Left lung (tissue), 10 donors: ENCODE measurements around the gene TLX3. TPM values are rescaled to one million over a fixed set of nuclear protein-coding genes. Genes with fewer than 3 reads are reported as not detected.
A peak's percentile ranks its signal among the peaks of the same experiment; 100 is the strongest.

Source experiments
- ATAC-seq: fragments of 200-7000 bp; cut with Tn5 transposase; one replicate; pipeline ENCODE4 v1.9.1; 2020; ENCODE audit warnings: moderate library complexity
- DNase-seq, 4 donors: peaks; one replicate each; pipeline ENCODE4 v3.0.0-alpha.2; 2013 to 2020
- H3K27ac ChIP-seq, 2 donors: fragments of 200-600 bp; sonication (generic) in 1 of 2; one replicate each; pipeline versions ENCODE4 v1.5.0 to v1.8.0; 2020 to 2021
- H3K27me3 ChIP-seq, 2 donors: fragments of 200-600 bp; sonication (generic) in 1 of 2; one replicate each; pipeline versions ENCODE4 v1.5.0 to v1.8.0; 2020 to 2021
- H3K36me3 ChIP-seq, 2 donors: fragments of 200-600 bp; sonication (generic) in 1 of 2; one replicate each; pipeline versions ENCODE4 v1.5.0 to v1.8.0; 2020 to 2021
- H3K4me1 ChIP-seq, 2 donors: fragments of 200-600 bp; one replicate each; pipeline ENCODE4 v1.8.0; 2021
- H3K4me3 ChIP-seq, 2 donors: fragments of 200-600 bp; sonication (generic) in 1 of 2; one replicate each; pipeline versions ENCODE4 v1.5.0 to v1.8.0; 2020 to 2021; ENCODE audit warnings: mild to moderate bottlenecking in 1 of 2
- H3K9me3 ChIP-seq, 2 donors: fragments of 200-600 bp; sonication (generic) in 1 of 2; one replicate each; pipeline versions ENCODE4 v1.5.0 to v1.8.0; 2020 to 2021
- CTCF ChIP-seq, 2 donors: fragments of 200-600 bp; sonication (generic) in 1 of 2; IDR thresholded peaks; one replicate each; pipeline versions ENCODE4 v1.5.0 to v1.8.0; 2021; ENCODE audit warnings: antibody characterized with exemption in 2 of 2
- intact Hi-C, 2 donors: fragments of 100-400 bp; cut with DNase I; formaldehyde crosslinking; loops; one replicate each; pipeline versions ENCODE4 v1.11.2 to v1.14.2; 2022
- polyA plus RNA-seq, 6 donors: library from polyadenylated mRNA; unstranded; fragments of 120-200 nt; gene quantifications; one replicate each; pipeline ENCODE4 v1.2.1, GENCODE V29; 2013; ENCODE audit not compliant: insufficient read length in 6 of 6
- total RNA-seq, 2 donors: library from RNA; stranded (reverse); fragmentation: NEBNext Ultra II Directional; extraction: Animal tissue kit (Norgen Biotek cat#: 25700); gene quantifications; one replicate each; pipeline ENCODE4 v1.2.1, GENCODE V29; 2021
- donor health status: DM: no; HTN: yes; CAD: no.
- donor health status: DM: no; HTN: no; CAD: no.

The TLX3 gene
- total and polyA plus RNA-seq, 8 donors: not detected

- Histone ChIP-seq H3K4me1 (peaks cover 2 to 27% of the 10 kb centered on the region in 2 donors), H3K9me3 (no peaks in the 10 kb centered on the region), H3K27me3 (peaks cover 66 to 80% of the 10 kb centered on the region in 2 donors), H3K27ac (no peak overlapping the region), H3K4me3 (no peak overlapping the region), H3K36me3 (no peaks in the 10 kb centered on the region)
- intact Hi-C loops: no loop called here
- ATAC-seq (no peak), DNase-seq (no peak)
- no peak for TF ChIP-seq CTCF (IDR thresholded peaks at IDR 0.05)
Measured at GRCh38 chr5:171306166-171306565, 2.9 kb upstream of the TLX3 start.

- intact Hi-C loops: no loop called here
- no peak for DNase-seq
- Histone ChIP-seq H3K9me3 (no peaks in the 10 kb centered on the region), H3K4me3 (no peak overlapping the region), H3K27me3 (peaks cover 74 to 89% of the 10 kb centered on the region in 2 donors), H3K27ac (no peak overlapping the region), H3K4me1 (peaks cover 5 to 35% of the 10 kb centered on the region in 2 donors), H3K36me3 (no peaks in the 10 kb centered on the region)
- ATAC-seq: no peak
- no peak for TF ChIP-seq CTCF (IDR thresholded peaks at IDR 0.05)
Measured at GRCh38 chr5:171306781-171307591, 2.1 kb upstream of the TLX3 start.

- no peaks in the 10 kb centered on the region for H3K36me3 ChIP-seq
- H3K27me3 ChIP-seq: peaks cover 83 to 98% of the 10 kb centered on the region in 2 donors
- H3K4me1 ChIP-seq: peaks cover 14 to 45% of the 10 kb centered on the region in 2 donors
- ATAC-seq: no peak
- intact Hi-C loops: no loop called here
- TF ChIP-seq CTCF (IDR thresholded peaks at IDR 0.05): no peak
- no peak for DNase-seq
- H3K27ac ChIP-seq: no peak overlapping the region
- no peak overlapping the region for H3K4me3 ChIP-seq
- no peaks in the 10 kb centered on the region for H3K9me3 ChIP-seq
Measured at GRCh38 chr5:171307789-171308452, 1.1 kb upstream of the TLX3 start.

DNA sequence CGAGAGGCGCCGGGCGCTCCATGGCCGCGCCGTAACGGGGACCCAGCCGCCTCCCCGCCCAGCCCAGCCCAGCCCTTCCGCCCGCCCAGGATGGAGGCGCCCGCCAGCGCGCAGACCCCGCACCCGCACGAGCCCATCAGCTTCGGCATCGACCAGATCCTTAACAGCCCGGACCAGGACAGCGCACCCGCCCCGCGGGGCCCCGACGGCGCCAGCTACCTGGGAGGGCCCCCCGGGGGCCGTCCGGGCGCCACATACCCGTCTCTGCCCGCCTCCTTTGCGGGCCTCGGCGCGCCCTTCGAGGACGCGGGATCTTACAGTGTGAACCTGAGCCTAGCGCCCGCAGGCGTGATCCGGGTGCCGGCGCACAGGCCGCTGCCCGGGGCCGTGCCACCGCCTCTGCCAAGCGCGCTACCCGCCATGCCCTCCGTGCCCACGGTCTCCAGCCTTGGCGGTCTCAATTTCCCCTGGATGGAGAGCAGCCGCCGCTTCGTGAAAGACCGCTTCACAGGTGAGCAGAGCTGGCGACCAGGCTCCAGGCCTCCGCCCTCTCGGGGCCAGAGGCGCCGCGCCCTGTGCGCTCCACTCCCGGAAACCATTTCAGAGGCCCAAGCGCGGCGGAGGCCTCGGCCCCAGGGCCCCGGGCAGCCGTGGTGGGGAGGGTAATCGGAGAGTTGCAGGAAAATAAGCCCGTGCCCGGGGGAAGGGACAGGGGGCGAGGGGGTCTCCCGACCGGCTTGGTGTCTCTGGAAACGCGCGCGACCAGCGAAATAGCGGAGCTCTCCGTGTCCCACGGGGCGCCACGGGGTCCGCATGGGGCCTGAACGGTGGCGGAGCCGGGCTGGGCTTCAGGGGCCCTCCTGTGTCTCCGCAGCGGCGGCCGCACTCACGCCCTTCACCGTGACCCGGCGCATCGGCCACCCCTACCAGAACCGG, 496 bp downstream of the TLX3 start:
- no peak for TF ChIP-seq CTCF (IDR thresholded peaks at IDR 0.05)
- intact Hi-C loops: no loop called here
- no peaks in the 10 kb centered on the region for H3K36me3 ChIP-seq
- H3K27ac ChIP-seq: no peak overlapping the region
- peaks cover 96 to 100% of the 10 kb centered on the region in 2 donors for H3K27me3 ChIP-seq
- H3K4me3 ChIP-seq: no peak overlapping the region
- DNase-seq: peak in 1 of 4 donors; percentile 80
- ATAC-seq: no peak
- no peaks in the 10 kb centered on the region for H3K9me3 ChIP-seq
- peaks cover 14 to 46% of the 10 kb centered on the region in 2 donors for H3K4me1 ChIP-seq
